Uterus (tissue), 2 donors: Measurements from ENCODE around the gene RFK.

Experiments
- POLR2A ChIP-seq, 2 donors: fragments of 450-650 bp; IDR thresholded peaks; one replicate each; pipeline ENCODE4 v1.6.1; 2016; ENCODE audit warnings: antibody characterized with exemption in 2 of 2, mild to moderate bottlenecking in 1 of 2, moderate library complexity in 1 of 2
- TF ChIP-seq, protein P1 (sequence below), 4 experiments: fragments of 200-600 bp in 2 of 4; fragments of 450-650 bp in 2 of 4; sonication (generic) in 2 of 4; IDR thresholded peaks; one replicate each; pipeline ENCODE4 v1.5.1; 2016 to 2019; ENCODE audit warnings: antibody characterized with exemption in 4 of 4, mild to moderate bottlenecking in 2 of 4, moderate library complexity in 1 of 4

DNA sequence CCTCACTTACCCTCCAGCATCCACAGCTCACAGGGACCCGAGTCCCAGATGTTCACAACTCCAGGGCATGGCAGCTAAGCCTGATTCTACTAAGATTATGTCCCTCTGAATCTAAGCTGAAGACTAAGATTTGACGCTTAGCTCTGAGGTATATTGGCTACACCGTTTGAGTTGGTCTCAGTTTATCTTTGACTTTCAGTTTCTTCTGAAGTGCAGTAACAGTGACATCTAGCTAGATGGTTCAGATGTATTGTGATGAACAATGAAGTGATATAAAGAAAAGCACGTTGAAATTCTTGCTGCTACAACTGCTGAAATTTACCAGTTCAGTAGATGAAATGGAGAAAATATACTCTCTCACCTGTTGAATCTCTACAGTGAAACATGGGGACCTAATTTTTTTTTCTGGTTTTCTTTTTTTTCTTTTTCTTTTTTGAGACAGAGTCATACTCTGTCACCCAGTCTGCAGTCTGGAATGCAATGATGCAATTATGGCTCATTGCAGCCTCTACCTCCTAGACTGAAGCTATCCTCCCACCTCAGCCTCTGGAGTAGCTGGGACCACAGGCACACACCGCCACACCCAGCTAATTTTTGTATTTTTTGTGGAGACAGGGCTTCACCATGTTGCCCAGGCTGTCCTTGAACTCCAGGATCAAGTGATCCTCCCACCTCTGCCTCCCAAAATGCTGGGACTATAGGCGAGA lies 15.7 kb downstream of the RFK start:
- TF ChIP-seq, protein P1, sequence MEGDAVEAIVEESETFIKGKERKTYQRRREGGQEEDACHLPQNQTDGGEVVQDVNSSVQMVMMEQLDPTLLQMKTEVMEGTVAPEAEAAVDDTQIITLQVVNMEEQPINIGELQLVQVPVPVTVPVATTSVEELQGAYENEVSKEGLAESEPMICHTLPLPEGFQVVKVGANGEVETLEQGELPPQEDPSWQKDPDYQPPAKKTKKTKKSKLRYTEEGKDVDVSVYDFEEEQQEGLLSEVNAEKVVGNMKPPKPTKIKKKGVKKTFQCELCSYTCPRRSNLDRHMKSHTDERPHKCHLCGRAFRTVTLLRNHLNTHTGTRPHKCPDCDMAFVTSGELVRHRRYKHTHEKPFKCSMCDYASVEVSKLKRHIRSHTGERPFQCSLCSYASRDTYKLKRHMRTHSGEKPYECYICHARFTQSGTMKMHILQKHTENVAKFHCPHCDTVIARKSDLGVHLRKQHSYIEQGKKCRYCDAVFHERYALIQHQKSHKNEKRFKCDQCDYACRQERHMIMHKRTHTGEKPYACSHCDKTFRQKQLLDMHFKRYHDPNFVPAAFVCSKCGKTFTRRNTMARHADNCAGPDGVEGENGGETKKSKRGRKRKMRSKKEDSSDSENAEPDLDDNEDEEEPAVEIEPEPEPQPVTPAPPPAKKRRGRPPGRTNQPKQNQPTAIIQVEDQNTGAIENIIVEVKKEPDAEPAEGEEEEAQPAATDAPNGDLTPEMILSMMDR (IDR thresholded peaks at IDR 0.05) = no peak
- no peak for TF ChIP-seq POLR2A (IDR thresholded peaks at IDR 0.05)
